SJCRH30 (cell line): ENCODE data around the gene CSNK1E. TPM values are rescaled to one million over a fixed set of nuclear protein-coding genes. Genes with fewer than 3 reads are reported as not detected.

ENCODE experiments used
- DNase-seq, 2 experiments: peaks; one replicate each; pipeline ENCODE4 v3.0.0-alpha.2; 2015 to 2020
- H3K27ac ChIP-seq: fragments of 250-450 bp; sonication (Bioruptor Pico); 2 replicates; pipeline ENCODE4 v1.5.1; 2020; ENCODE audit warnings: mild to moderate bottlenecking, moderate library complexity
- H3K27me3 ChIP-seq: fragments of 250-450 bp; sonication (Bioruptor Pico); 2 replicates; pipeline ENCODE4 v1.5.1; 2020; ENCODE audit warnings: mild to moderate bottlenecking, moderate library complexity
- H3K36me3 ChIP-seq: fragments of 250-450 bp; sonication (Bioruptor Pico); 2 replicates; pipeline ENCODE4 v1.5.1; 2020; ENCODE audit warnings: mild to moderate bottlenecking, moderate library complexity
- H3K4me1 ChIP-seq: fragments of 250-450 bp; sonication (Bioruptor Pico); 2 replicates; pipeline ENCODE4 v1.5.1; 2020; ENCODE audit warnings: mild to moderate bottlenecking, moderate library complexity
- H3K4me3 ChIP-seq: fragments of 250-450 bp; sonication (Bioruptor Pico); 2 replicates; pipeline ENCODE4 v1.5.1; 2020; ENCODE audit warnings: mild to moderate bottlenecking, moderate library complexity
- H3K9me3 ChIP-seq: fragments of 250-450 bp; sonication (Bioruptor Pico); replicated peaks from 2 replicates; pipeline ENCODE4 v1.5.1; 2020; ENCODE audit warnings: mild to moderate bottlenecking, moderate library complexity
- total RNA-seq: library from RNA; depleted of rRNA; stranded (reverse); fragments of >200 nt; shearing (Covaris generic); gene quantifications from 2 replicates; pipeline ENCODE4 v1.2.3, GENCODE V29; 2014

CSNK1E gene
- total RNA-seq, 1 experiment from 2014 or later = 143 TPM

- no peak for DNase-seq
- H3K9me3 ChIP-seq = no peaks in the 10 kb centered on the region
- no peaks in the 10 kb centered on the region for H3K27me3 ChIP-seq
- H3K4me3 ChIP-seq = no peak overlapping the region
- no peaks in the 10 kb centered on the region; the same call in 1 of the 2 replicates for H3K36me3 ChIP-seq
- no peak overlapping the region for H3K27ac ChIP-seq
- H3K4me1 ChIP-seq = no peaks in the 10 kb centered on the region; the same call in 1 of the 2 replicates
These were observed 30.1 kb downstream of the CSNK1E start for GRCh38 chr22:38286915-38287669.

DNA sequence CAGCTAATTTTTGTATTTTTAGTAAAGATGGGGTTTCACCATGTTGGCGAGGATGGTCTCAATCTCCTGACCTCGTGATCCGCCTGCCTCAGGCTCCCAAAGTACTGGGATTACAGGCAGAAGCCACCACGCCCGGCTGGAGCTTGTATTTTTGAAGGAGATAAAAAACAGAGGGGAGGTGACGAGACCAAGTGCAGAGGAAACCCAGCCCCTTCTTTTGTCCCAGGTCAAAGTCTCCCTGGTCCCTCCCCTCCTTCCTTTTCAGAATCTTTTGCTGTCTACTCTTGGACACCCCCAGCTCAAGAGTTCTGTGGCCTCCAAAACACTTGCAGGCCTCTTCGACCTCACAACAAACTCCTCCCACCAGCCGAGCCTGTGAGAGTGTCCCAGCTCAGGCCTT is 32.2 kb downstream of the CSNK1E start:
- DNase-seq = no peak
- H3K27me3 ChIP-seq = no peaks in the 10 kb centered on the region
- no peaks in the 10 kb centered on the region for H3K36me3 ChIP-seq
- no peak overlapping the region for H3K4me3 ChIP-seq
- no peaks in the 10 kb centered on the region; the same call in 1 of the 2 replicates for H3K4me1 ChIP-seq
- H3K27ac ChIP-seq = no peak overlapping the region
- H3K9me3 ChIP-seq = no peaks in the 10 kb centered on the region

DNA sequence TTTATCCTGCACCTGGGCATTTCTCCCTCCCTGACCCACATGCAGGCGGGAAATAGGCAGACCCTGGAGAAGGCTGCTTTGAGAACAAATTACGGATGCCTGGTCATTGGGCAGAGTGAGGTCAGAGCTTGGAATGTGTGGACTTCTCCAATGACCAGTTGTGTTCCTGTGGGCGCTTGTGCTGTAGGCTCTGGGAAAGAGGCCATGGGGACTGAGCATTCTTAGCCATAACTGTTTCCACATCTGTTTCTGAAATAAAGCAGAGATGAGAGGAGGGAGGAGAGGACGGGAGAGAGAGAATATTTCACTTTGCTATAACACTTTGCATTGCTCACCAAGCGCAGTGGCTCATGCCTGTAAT is 33.2 kb downstream of the CSNK1E start:
- no peaks in the 10 kb centered on the region for H3K36me3 ChIP-seq
- no peak for DNase-seq
- H3K4me3 ChIP-seq = no peak overlapping the region
- no peaks in the 10 kb centered on the region for H3K27me3 ChIP-seq
- H3K4me1 ChIP-seq = no peaks in the 10 kb centered on the region; the same call in 1 of the 2 replicates
- no peak overlapping the region for H3K27ac ChIP-seq
- H3K9me3 ChIP-seq = no peaks in the 10 kb centered on the region

DNA sequence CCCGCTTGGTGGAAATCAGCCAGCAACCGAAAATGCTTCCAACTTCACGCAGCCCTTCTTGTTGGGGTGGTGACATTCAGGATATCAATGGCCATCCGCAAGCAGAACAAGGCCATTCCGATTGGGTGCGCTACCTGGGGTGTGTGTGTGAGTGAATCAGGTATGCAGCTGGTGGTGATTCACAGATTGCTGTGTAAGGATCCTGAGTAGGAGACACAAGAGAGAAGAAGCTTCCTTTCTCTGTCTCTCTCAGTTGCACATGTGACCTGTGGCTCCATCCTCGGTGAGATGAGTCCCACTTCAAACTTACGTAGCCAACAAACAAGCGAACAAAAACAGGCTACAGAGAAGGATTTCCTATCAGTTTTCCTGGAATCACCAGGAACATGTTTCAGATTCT is 34.8 kb downstream of the CSNK1E start:
- no peaks in the 10 kb centered on the region for H3K36me3 ChIP-seq
- H3K4me3 ChIP-seq = no peak overlapping the region
- H3K4me1 ChIP-seq = no peaks in the 10 kb centered on the region; the same call in 1 of the 2 replicates
- H3K9me3 ChIP-seq = no peaks in the 10 kb centered on the region
- H3K27me3 ChIP-seq = no peaks in the 10 kb centered on the region
- no peak for DNase-seq
- no peak overlapping the region for H3K27ac ChIP-seq

GRCh38 chr22:38276166-38276565 is 41.1 kb downstream of the CSNK1E start:
- H3K27me3 ChIP-seq = no peaks in the 10 kb centered on the region
- no peaks in the 10 kb centered on the region for H3K36me3 ChIP-seq
- H3K4me3 ChIP-seq = no peak overlapping the region
- H3K9me3 ChIP-seq = no peaks in the 10 kb centered on the region
- H3K4me1 ChIP-seq = no peaks in the 10 kb centered on the region; the same call in 1 of the 2 replicates
- no peak for DNase-seq
- no peak overlapping the region for H3K27ac ChIP-seq

GRCh38 chr22:38273135-38273826 is 44.0 kb downstream of the CSNK1E start:
- H3K4me3 ChIP-seq = peak overlapping the region; percentile 96
- no peaks in the 10 kb centered on the region for H3K9me3 ChIP-seq
- H3K27ac ChIP-seq = peak overlapping the region; percentile 39; the same call in 1 of the 2 replicates
- H3K27me3 ChIP-seq = no peaks in the 10 kb centered on the region
- peak in 1 of 2 experiments; percentile 40 for DNase-seq
- H3K36me3 ChIP-seq = no peaks in the 10 kb centered on the region
- no peaks in the 10 kb centered on the region; the same call in 1 of the 2 replicates for H3K4me1 ChIP-seq

DNA sequence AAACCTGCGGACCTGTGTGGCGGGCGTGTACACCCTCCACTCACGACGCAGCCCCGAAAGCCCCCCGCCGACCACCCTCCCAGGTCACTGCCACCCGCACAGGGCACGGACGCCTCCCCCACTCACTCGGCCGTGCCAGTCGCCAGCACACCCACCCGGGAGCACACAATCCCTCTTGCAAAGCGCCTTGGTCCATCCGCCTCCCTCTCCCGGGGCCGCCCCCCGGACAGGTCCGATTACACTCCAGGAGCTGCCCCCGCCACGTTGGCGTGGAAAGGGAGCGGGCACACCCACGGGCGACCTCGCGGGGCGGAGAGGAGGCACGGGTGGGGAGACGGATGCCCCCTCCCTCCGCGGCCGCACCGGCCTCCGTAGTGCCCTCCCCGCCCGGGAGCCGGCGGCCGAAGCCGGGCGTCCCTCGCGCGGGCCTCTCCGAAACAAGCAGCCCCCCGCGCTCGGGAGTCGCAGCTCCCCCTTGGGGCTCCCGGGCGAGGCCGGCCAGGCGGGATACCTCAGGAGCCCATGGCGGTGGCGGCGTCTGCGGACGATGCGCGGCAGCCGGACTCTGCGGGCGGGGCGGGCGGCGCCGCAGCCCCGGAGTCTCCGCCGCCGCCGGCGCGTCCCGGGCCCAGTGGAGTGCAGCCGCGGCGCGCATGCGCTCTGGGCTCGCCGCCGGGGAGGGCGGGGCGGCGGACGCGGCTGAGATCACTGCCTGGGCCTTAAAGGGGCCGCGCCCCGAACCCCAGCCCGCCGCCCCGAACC is 44.7 kb downstream of the CSNK1E start, which contains the start of gene TMEM184B:
Gene TMEM184B, minus strand, starts transcription at position 638 of the 762 bp plus-strand sequence. CDS start 25,049 bp downstream, outside the sequence.
- H3K4me3 ChIP-seq = peak within 1 kb of the TSS; percentile 96
- no peaks in the 10 kb centered on the region for H3K27me3 ChIP-seq
- H3K4me1 ChIP-seq = no peaks in the 10 kb centered on the region; the same call in 1 of the 2 replicates
- no peaks in the 10 kb centered on the region for H3K9me3 ChIP-seq
- peak; percentile 53 to 79 for DNase-seq
- no peaks in the 10 kb centered on the region for H3K36me3 ChIP-seq
- H3K27ac ChIP-seq = peak within 1 kb of the TSS; percentile 39; the same call in 1 of the 2 replicates

- DNase-seq = no peak
- peak overlapping the region; percentile 96 for H3K4me3 ChIP-seq
- no peaks in the 10 kb centered on the region for H3K27me3 ChIP-seq
- no peaks in the 10 kb centered on the region; the same call in 1 of the 2 replicates for H3K4me1 ChIP-seq
- H3K36me3 ChIP-seq = no peaks in the 10 kb centered on the region
- no peaks in the 10 kb centered on the region for H3K9me3 ChIP-seq
- no peak overlapping the region for H3K27ac ChIP-seq
These were observed 45.3 kb downstream of the CSNK1E start for GRCh38 chr22:38271927-38272372.

GRCh38 chr22:38271101-38271500 is 46.1 kb downstream of the CSNK1E start:
- Histone ChIP-seq H3K9me3 (no peaks in the 10 kb centered on the region), H3K27me3 (no peaks in the 10 kb centered on the region), H3K4me1 (no peaks in the 10 kb centered on the region; the same call in 1 of the 2 replicates), H3K36me3 (no peaks in the 10 kb centered on the region), H3K27ac (no peak overlapping the region), H3K4me3 (no peak overlapping the region)
- no peak for DNase-seq

GRCh38 chr22:38270091-38270992 is 46.9 kb downstream of the CSNK1E start:
- no peaks in the 10 kb centered on the region; the same call in 1 of the 2 replicates for H3K4me1 ChIP-seq
- H3K27ac ChIP-seq = no peak overlapping the region
- no peak overlapping the region for H3K4me3 ChIP-seq
- no peaks in the 10 kb centered on the region for H3K9me3 ChIP-seq
- no peak for DNase-seq
- no peaks in the 10 kb centered on the region for H3K27me3 ChIP-seq
- no peaks in the 10 kb centered on the region for H3K36me3 ChIP-seq

- Histone ChIP-seq H3K36me3 (no peaks in the 10 kb centered on the region), H3K9me3 (no peaks in the 10 kb centered on the region), H3K27ac (no peak overlapping the region), H3K27me3 (no peaks in the 10 kb centered on the region), H3K4me3 (no peak overlapping the region), H3K4me1 (no peaks in the 10 kb centered on the region; the same call in 1 of the 2 replicates)
- no peak for DNase-seq
These were observed 47.8 kb downstream of the CSNK1E start for GRCh38 chr22:38269466-38269865.

GRCh38 chr22:38267086-38267485 is 50.1 kb downstream of the CSNK1E start:
- H3K4me3 ChIP-seq = no peak overlapping the region
- no peaks in the 10 kb centered on the region for H3K4me1 ChIP-seq
- no peaks in the 10 kb centered on the region for H3K9me3 ChIP-seq
- no peak for DNase-seq
- no peak overlapping the region for H3K27ac ChIP-seq
- H3K27me3 ChIP-seq = no peaks in the 10 kb centered on the region
- H3K36me3 ChIP-seq = no peaks in the 10 kb centered on the region

DNA sequence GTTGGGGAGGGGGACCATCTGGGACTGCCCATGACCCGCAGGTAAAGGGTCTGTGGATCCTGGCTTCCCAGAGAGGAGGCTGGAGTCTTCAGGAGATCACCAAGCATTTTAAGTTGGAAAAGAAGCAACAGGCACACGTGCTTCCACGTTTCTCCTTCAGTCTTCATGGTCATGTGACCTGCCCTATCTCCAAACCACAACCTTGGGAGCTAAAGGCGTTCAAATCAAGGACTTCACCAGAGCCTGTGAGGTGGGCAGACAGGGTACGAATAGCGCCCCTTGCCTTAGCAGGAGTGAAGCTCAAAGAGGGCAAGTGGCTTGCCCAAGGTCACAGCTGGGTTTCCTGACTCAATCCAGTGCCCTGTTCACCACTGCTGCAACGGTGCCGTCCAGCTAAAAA is 51.1 kb downstream of the CSNK1E start:
- DNase-seq = no peak
- no peaks in the 10 kb centered on the region for H3K36me3 ChIP-seq
- no peaks in the 10 kb centered on the region for H3K9me3 ChIP-seq
- H3K27ac ChIP-seq = no peak overlapping the region
- no peak overlapping the region for H3K4me3 ChIP-seq
- peaks cover 7% of the 10 kb centered on the region for H3K4me1 ChIP-seq
- H3K27me3 ChIP-seq = no peaks in the 10 kb centered on the region
